ENCODE data around the gene ARHGAP22. TPM values are rescaled to one million over a fixed set of nuclear protein-coding genes. Genes with fewer than 3 reads are reported as not detected.

Gene ARHGAP22
- polyA plus RNA-seq, 1 donor from 2014 or later = 0.15 TPM

- no peak overlapping the region for H3K4me2 ChIP-seq (ENCODE audit: low read length)
- H3K4me3 ChIP-seq (ENCODE audit: low read length) = no peak overlapping the region
- no peaks in the 10 kb centered on the region for H4K20me1 ChIP-seq (ENCODE audit: insufficient read depth)
- no peak overlapping the region for H2AFZ ChIP-seq (ENCODE audit: low read depth, low read length)
- H3K36me3 ChIP-seq (ENCODE audit: insufficient read depth, low read length) = no peaks in the 10 kb centered on the region
- H3F3A ChIP-seq (ENCODE audit: insufficient read depth, low read length, poor library complexity, severe bottlenecking) = no peaks in the 10 kb centered on the region
- no peak overlapping the region for H3K27ac ChIP-seq (ENCODE audit: low read length)
- no peak overlapping the region for H3K9ac ChIP-seq (ENCODE audit: low read length)
- no peaks in the 10 kb centered on the region for H3K9me2 ChIP-seq (ENCODE audit: insufficient read depth, low read length)
- H3K9me3 ChIP-seq (ENCODE audit: low read length) = no peaks in the 10 kb centered on the region
- TF ChIP-seq POLR2AphosphoS5 (IDR thresholded peaks at IDR 0.05) (no peak), EP300 (conservative IDR thresholded peaks at IDR 0.05; ENCODE audit: poor library complexity, severe bottlenecking) (no peak), TAF1 (IDR thresholded peaks at IDR 0.05; ENCODE audit: low read depth) (no peak), EZH2 (IDR thresholded peaks at IDR 0.05; ENCODE audit: borderline replicate concordance, insufficient read depth, low read length, poor library complexity, severe bottlenecking) (no peak), RAD21 (conservative IDR thresholded peaks at IDR 0.05) (no peak), MXI1 (conservative IDR thresholded peaks at IDR 0.05; ENCODE audit: poor library complexity, severe bottlenecking) (no peak), SMC3 (conservative IDR thresholded peaks at IDR 0.05; ENCODE audit: poor library complexity) (no peak), CTCF (IDR thresholded peaks at IDR 0.05; ENCODE audit: poor library complexity, severe bottlenecking) (no peak)
- H3K79me2 ChIP-seq (replicated peaks; ENCODE audit: insufficient read depth, low read length) = no peaks in the 10 kb centered on the region
- H3K27me3 ChIP-seq (ENCODE audit: insufficient read depth, low read depth, low read length) = peaks cover 16% of the 10 kb centered on the region
Measured at GRCh38 chr10:48468866-48469511, 135.9 kb downstream of the ARHGAP22 start.

GRCh38 chr10:48468130-48468790, 136.6 kb downstream of the ARHGAP22 start:
- TF ChIP-seq POLR2AphosphoS5 (IDR thresholded peaks at IDR 0.05) (no peak), RAD21 (conservative IDR thresholded peaks at IDR 0.05) (no peak), TAF1 (IDR thresholded peaks at IDR 0.05; ENCODE audit: low read depth) (no peak), REST (IDR thresholded peaks at IDR 0.05; ENCODE audit: borderline replicate concordance) (no peak), SMC3 (conservative IDR thresholded peaks at IDR 0.05; ENCODE audit: poor library complexity) (no peak), CTCF (IDR thresholded peaks at IDR 0.05; ENCODE audit: poor library complexity, severe bottlenecking) (no peak), MXI1 (conservative IDR thresholded peaks at IDR 0.05; ENCODE audit: poor library complexity, severe bottlenecking) (no peak), EZH2 (IDR thresholded peaks at IDR 0.05; ENCODE audit: borderline replicate concordance, insufficient read depth, low read length, poor library complexity, severe bottlenecking) (no peak), EP300 (conservative IDR thresholded peaks at IDR 0.05; ENCODE audit: poor library complexity, severe bottlenecking) (no peak)
- Histone ChIP-seq H3K36me3 (ENCODE audit: insufficient read depth, low read length) (no peaks in the 10 kb centered on the region), H3K9me2 (ENCODE audit: insufficient read depth, low read length) (no peaks in the 10 kb centered on the region), H3K9ac (ENCODE audit: low read length) (no peak overlapping the region), H3K9me3 (ENCODE audit: low read length) (no peaks in the 10 kb centered on the region), H3K4me3 (ENCODE audit: low read length) (no peak overlapping the region), H3K79me2 (replicated peaks; ENCODE audit: insufficient read depth, low read length) (no peaks in the 10 kb centered on the region), H2AFZ (ENCODE audit: low read depth, low read length) (no peak overlapping the region), H3K27me3 (ENCODE audit: insufficient read depth, low read depth, low read length) (peaks cover 16% of the 10 kb centered on the region), H3K27ac (ENCODE audit: low read length) (no peak overlapping the region), H4K20me1 (ENCODE audit: insufficient read depth) (no peaks in the 10 kb centered on the region), H3K4me2 (ENCODE audit: low read length) (no peak overlapping the region), H3F3A (ENCODE audit: insufficient read depth, low read length, poor library complexity, severe bottlenecking) (no peaks in the 10 kb centered on the region)

Data from neural cell (in vitro differentiated cells).